ENCODE measurements around the gene TEAD1. TPM values are rescaled to one million over a fixed set of nuclear protein-coding genes. Genes with fewer than 3 reads are reported as not detected.

TEAD1 gene
- total RNA-seq, 2 experiments from 2014 or later = 5.6 to 10.8 TPM

DNA sequence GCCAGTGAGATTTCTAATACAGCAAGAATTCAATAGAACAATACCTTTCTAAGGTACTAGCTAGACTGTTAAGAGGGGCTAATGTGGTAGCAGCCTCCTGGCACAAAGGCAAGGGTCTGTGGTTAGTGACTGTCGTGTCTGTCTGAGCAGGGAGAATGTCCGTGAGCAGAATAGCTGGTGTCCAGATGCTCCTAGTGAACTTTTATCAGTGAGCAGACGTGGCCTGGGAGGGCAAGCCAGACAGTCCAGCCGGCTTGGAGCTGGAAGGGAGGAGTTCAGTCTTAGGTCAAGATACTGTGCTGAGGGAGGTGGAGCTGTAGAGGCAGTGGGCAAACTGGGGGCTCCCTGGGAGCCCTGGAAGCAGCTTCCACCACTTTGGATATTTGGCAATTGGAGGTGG is 138.6 kb downstream of the TEAD1 start:
- Histone ChIP-seq H3K9me3 (ENCODE audit: low read length) (no peaks in the 10 kb centered on the region), H3K79me2 (ENCODE audit: insufficient read depth, low read depth, low read length) (no peaks in the 10 kb centered on the region), H3K4me3 (ENCODE audit: low read depth, low read length, poor library complexity, severe bottlenecking) (no peak overlapping the region), H3K27ac (ENCODE audit: low read depth, low read length, poor library complexity, severe bottlenecking) (no peak overlapping the region), H3K4me1 (ENCODE audit: insufficient read depth, low read length, poor library complexity, severe bottlenecking) (peaks cover 27% of the 10 kb centered on the region), H3K36me3 (ENCODE audit: insufficient read depth, low read length) (no peaks in the 10 kb centered on the region), H2AFZ (ENCODE audit: low read length) (no peak overlapping the region), H4K20me1 (ENCODE audit: insufficient read depth, low read length) (no peaks in the 10 kb centered on the region), H3K9me2 (ENCODE audit: insufficient read depth, low read length) (no peaks in the 10 kb centered on the region), H3K4me2 (ENCODE audit: low read length) (no peak overlapping the region)
- TF ChIP-seq EZH2phosphoT487 (IDR thresholded peaks at IDR 0.05; ENCODE audit: borderline replicate concordance, low read depth, low read length) = no peak
- TF ChIP-seq, protein P1, sequence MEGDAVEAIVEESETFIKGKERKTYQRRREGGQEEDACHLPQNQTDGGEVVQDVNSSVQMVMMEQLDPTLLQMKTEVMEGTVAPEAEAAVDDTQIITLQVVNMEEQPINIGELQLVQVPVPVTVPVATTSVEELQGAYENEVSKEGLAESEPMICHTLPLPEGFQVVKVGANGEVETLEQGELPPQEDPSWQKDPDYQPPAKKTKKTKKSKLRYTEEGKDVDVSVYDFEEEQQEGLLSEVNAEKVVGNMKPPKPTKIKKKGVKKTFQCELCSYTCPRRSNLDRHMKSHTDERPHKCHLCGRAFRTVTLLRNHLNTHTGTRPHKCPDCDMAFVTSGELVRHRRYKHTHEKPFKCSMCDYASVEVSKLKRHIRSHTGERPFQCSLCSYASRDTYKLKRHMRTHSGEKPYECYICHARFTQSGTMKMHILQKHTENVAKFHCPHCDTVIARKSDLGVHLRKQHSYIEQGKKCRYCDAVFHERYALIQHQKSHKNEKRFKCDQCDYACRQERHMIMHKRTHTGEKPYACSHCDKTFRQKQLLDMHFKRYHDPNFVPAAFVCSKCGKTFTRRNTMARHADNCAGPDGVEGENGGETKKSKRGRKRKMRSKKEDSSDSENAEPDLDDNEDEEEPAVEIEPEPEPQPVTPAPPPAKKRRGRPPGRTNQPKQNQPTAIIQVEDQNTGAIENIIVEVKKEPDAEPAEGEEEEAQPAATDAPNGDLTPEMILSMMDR (conservative IDR thresholded peaks at IDR 0.05; ENCODE audit: low read length) = no peak
- ChIA-PET POLR2A (no interaction called here), CTCF (ENCODE audit: unreplicated experiment) (no interaction called here)
- no TSS peak for BruUV-seq (replicated peaks)
- intact Hi-C loops (cut with micrococcal nuclease; ENCODE audit: unreplicated experiment) = no loop called here
- DNase-seq (ENCODE audit: low spot score) = no peak

- no peaks in the 10 kb centered on the region for H3K79me2 ChIP-seq (ENCODE audit: insufficient read depth, low read depth, low read length)
Observed at GRCh38 chr11:12813371-12814225, 139.4 kb downstream of the TEAD1 start.

More at GRCh38 chr11:12813371-12814225, 139.4 kb downstream of the TEAD1 start:
- POLR2A ChIA-PET = no interaction called here
- BruUV-seq (replicated peaks) = no TSS peak
- H2AFZ ChIP-seq (ENCODE audit: low read length) = no peak overlapping the region
- DNase-seq (ENCODE audit: low spot score) = no peak
- no peaks in the 10 kb centered on the region for H3K9me3 ChIP-seq (ENCODE audit: low read length)
- CTCF ChIA-PET (ENCODE audit: unreplicated experiment) = no interaction called here
- peaks cover 31% of the 10 kb centered on the region for H3K4me1 ChIP-seq (ENCODE audit: insufficient read depth, low read length, poor library complexity, severe bottlenecking)
- H4K20me1 ChIP-seq (ENCODE audit: insufficient read depth, low read length) = no peaks in the 10 kb centered on the region
- no peak overlapping the region for H3K27ac ChIP-seq (ENCODE audit: low read depth, low read length, poor library complexity, severe bottlenecking)
- no peak overlapping the region for H3K4me2 ChIP-seq (ENCODE audit: low read length)
- H3K4me3 ChIP-seq (ENCODE audit: low read depth, low read length, poor library complexity, severe bottlenecking) = no peak overlapping the region
- no peaks in the 10 kb centered on the region for H3K9me2 ChIP-seq (ENCODE audit: insufficient read depth, low read length)
- intact Hi-C loops (cut with micrococcal nuclease; ENCODE audit: unreplicated experiment) = no loop called here
- TF ChIP-seq, protein P1 (conservative IDR thresholded peaks at IDR 0.05; ENCODE audit: low read length) = no peak
- TF ChIP-seq EZH2phosphoT487 (IDR thresholded peaks at IDR 0.05; ENCODE audit: borderline replicate concordance, low read depth, low read length) = no peak
- H3K36me3 ChIP-seq (ENCODE audit: insufficient read depth, low read length) = no peaks in the 10 kb centered on the region
